Measurements from ENCODE around the gene CLOCK.

The CLOCK gene

GRCh38 chr4:55437356-55437796 lies 109.3 kb downstream of the CLOCK start:
- no peaks in the 10 kb centered on the region for H3K9me3 ChIP-seq (ENCODE audit: insufficient read depth, low read depth, low read length)
- no CpG with 5 or more reads among the region's 5 CpGs for WGBS (ENCODE audit: extremely low coverage, insufficient coverage, insufficient read length)
- no peak overlapping the region for H4K8ac ChIP-seq (ENCODE audit: low read depth, low read length)
- H4K91ac ChIP-seq (ENCODE audit: low read depth, low read length) = no peak overlapping the region
- H4K12ac ChIP-seq (ENCODE audit: low read depth, low read length) = no peak overlapping the region
- H3K4me1 ChIP-seq (ENCODE audit: control insufficient read depth in 1 of 2, insufficient read depth in 2 of 2, low read length in 2 of 2) = no peaks in the 10 kb centered on the region
- no peak overlapping the region for H2BK5ac ChIP-seq (ENCODE audit: low read depth, low read length, poor library complexity)
- DNase-seq = peak in 1 of 2 donors; percentile 33
- H2AK5ac ChIP-seq (ENCODE audit: low read length) = no peak overlapping the region
- no peak overlapping the region for H3K4me3 ChIP-seq (ENCODE audit: low read depth, low read length)
- no peak overlapping the region for H3K4me2 ChIP-seq (ENCODE audit: low read length)
- no peaks in the 10 kb centered on the region for H3K27me3 ChIP-seq (ENCODE audit: insufficient read depth, low read length)
- H3K9ac ChIP-seq (ENCODE audit: low read length) = no peak overlapping the region
- H3K18ac ChIP-seq (ENCODE audit: low read length) = no peak overlapping the region
- H3K79me1 ChIP-seq (ENCODE audit: low read length) = no peaks in the 10 kb centered on the region
- H3K27ac ChIP-seq (ENCODE audit: low read depth, low read length) = no peak overlapping the region
- peaks cover 8 to 13% of the 10 kb centered on the region in 2 experiments for H3K36me3 ChIP-seq (ENCODE audit: control insufficient read depth in 1 of 2, insufficient read depth in 2 of 2, low read length in 2 of 2)
- H3K14ac ChIP-seq (ENCODE audit: low read length) = no peak overlapping the region
- H3K23ac ChIP-seq (ENCODE audit: low read length) = no peak overlapping the region
- no peak overlapping the region for H3K4ac ChIP-seq (ENCODE audit: low read depth, low read length)
- no peak overlapping the region for H2AFZ ChIP-seq (ENCODE audit: insufficient read depth, low read length, poor library complexity)
- H2BK12ac ChIP-seq (ENCODE audit: low read length) = no peak overlapping the region
- H2BK120ac ChIP-seq (ENCODE audit: insufficient read depth, low read length, poor library complexity) = no peak overlapping the region
- no peaks in the 10 kb centered on the region for H3K79me2 ChIP-seq (ENCODE audit: control insufficient read depth, insufficient read depth, low read length, poor library complexity)

GRCh38 chr4:55435141-55435841 lies 111.4 kb downstream of the CLOCK start:
- Histone ChIP-seq H3K36me3 (ENCODE audit: control insufficient read depth in 1 of 2, insufficient read depth in 2 of 2, low read length in 2 of 2) (peaks cover 7 to 14% of the 10 kb centered on the region in 2 experiments), H4K12ac (ENCODE audit: low read depth, low read length) (no peak overlapping the region), H2AFZ (ENCODE audit: insufficient read depth, low read length, poor library complexity) (no peak overlapping the region), H3K9me3 (ENCODE audit: insufficient read depth, low read depth, low read length) (no peaks in the 10 kb centered on the region), H2BK5ac (ENCODE audit: low read depth, low read length, poor library complexity) (no peak overlapping the region), H3K23ac (ENCODE audit: low read length) (no peak overlapping the region), H3K9ac (ENCODE audit: low read length) (no peak overlapping the region), H3K4me1 (ENCODE audit: control insufficient read depth in 1 of 2, insufficient read depth in 2 of 2, low read length in 2 of 2) (no peaks in the 10 kb centered on the region), H3K14ac (ENCODE audit: low read length) (no peak overlapping the region), H3K27me3 (ENCODE audit: insufficient read depth, low read length) (no peaks in the 10 kb centered on the region), H3K4me2 (ENCODE audit: low read length) (no peak overlapping the region), H3K27ac (ENCODE audit: low read depth, low read length) (no peak overlapping the region), H4K91ac (ENCODE audit: low read depth, low read length) (no peak overlapping the region), H3K4me3 (ENCODE audit: low read depth, low read length) (peak overlapping the region; percentile 37), H3K18ac (ENCODE audit: low read length) (no peak overlapping the region), H3K79me2 (ENCODE audit: control insufficient read depth, insufficient read depth, low read length, poor library complexity) (no peaks in the 10 kb centered on the region), H4K8ac (ENCODE audit: low read depth, low read length) (no peak overlapping the region), H3K79me1 (ENCODE audit: low read length) (no peaks in the 10 kb centered on the region), H3K4ac (ENCODE audit: low read depth, low read length) (no peak overlapping the region), H2AK5ac (ENCODE audit: low read length) (no peak overlapping the region), H2BK12ac (ENCODE audit: low read length) (no peak overlapping the region), H2BK120ac (ENCODE audit: insufficient read depth, low read length, poor library complexity) (no peak overlapping the region)
- no CpG with 5 or more reads among the region's 3 CpGs for WGBS (ENCODE audit: extremely low coverage, insufficient coverage, insufficient read length)
- peak; percentile 33 to 75 for DNase-seq

DNA sequence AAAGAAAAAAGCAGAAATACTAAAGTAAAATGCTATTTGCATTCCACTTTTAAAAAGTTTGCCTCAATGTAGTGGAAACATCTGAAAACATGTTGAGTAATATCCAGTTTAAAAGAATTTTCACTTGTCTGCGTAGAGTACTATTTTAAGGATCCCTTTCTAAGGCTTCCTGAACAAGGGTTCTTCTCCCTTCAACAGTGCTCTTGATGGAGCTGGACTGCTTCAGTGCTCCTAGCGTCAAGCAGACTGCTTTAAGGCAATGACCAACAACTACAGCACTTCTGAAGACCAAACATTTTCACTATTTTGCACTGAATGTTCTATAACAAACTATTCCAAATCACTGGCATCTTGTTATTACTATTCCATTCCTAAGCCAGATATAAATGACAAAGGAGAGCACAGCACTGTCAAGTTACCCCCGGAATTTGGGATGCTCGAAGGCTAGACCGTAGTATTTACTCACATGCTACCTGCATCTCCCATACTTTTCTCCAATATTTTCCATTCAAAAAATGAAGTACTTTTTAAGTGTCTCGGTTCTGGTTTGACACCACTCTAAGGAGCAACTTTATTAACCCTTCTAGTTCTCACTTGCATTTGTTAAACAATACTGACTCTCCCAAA lies 114.9 kb downstream of the CLOCK start:
- Histone ChIP-seq H3K4me1 (ENCODE audit: control insufficient read depth in 1 of 2, insufficient read depth in 2 of 2, low read length in 2 of 2) (no peaks in the 10 kb centered on the region), H2BK12ac (ENCODE audit: low read length) (no peak overlapping the region), H3K14ac (ENCODE audit: low read length) (no peak overlapping the region), H3K4me2 (ENCODE audit: low read length) (no peak overlapping the region), H2BK5ac (ENCODE audit: low read depth, low read length, poor library complexity) (no peak overlapping the region), H2AFZ (ENCODE audit: insufficient read depth, low read length, poor library complexity) (no peak overlapping the region), H3K4ac (ENCODE audit: low read depth, low read length) (no peak overlapping the region), H3K79me2 (ENCODE audit: control insufficient read depth, insufficient read depth, low read length, poor library complexity) (no peaks in the 10 kb centered on the region), H2AK5ac (ENCODE audit: low read length) (no peak overlapping the region), H4K12ac (ENCODE audit: low read depth, low read length) (no peak overlapping the region), H3K27me3 (ENCODE audit: insufficient read depth, low read length) (no peaks in the 10 kb centered on the region), H3K9ac (ENCODE audit: low read length) (no peak overlapping the region), H3K27ac (ENCODE audit: low read depth, low read length) (no peak overlapping the region), H3K23ac (ENCODE audit: low read length) (no peak overlapping the region), H3K18ac (ENCODE audit: low read length) (no peak overlapping the region), H3K4me3 (ENCODE audit: low read depth, low read length) (no peak overlapping the region), H4K91ac (ENCODE audit: low read depth, low read length) (no peak overlapping the region), H3K9me3 (ENCODE audit: insufficient read depth, low read depth, low read length) (no peaks in the 10 kb centered on the region), H4K8ac (ENCODE audit: low read depth, low read length) (no peak overlapping the region), H3K79me1 (ENCODE audit: low read length) (no peaks in the 10 kb centered on the region), H3K36me3 (ENCODE audit: control insufficient read depth in 1 of 2, insufficient read depth in 2 of 2, low read length in 2 of 2) (peaks cover 8 to 18% of the 10 kb centered on the region in 2 experiments), H2BK120ac (ENCODE audit: insufficient read depth, low read length, poor library complexity) (no peak overlapping the region)
- WGBS (ENCODE audit: extremely low coverage, insufficient coverage, insufficient read length) = no CpG with 5 or more reads among the region's 6 CpGs
- no peak for DNase-seq

GRCh38 chr4:55424791-55425190 lies 121.9 kb downstream of the CLOCK start:
- Histone ChIP-seq H2BK120ac (ENCODE audit: insufficient read depth, low read length, poor library complexity) (no peak overlapping the region), H3K4me2 (ENCODE audit: low read length) (no peak overlapping the region), H4K91ac (ENCODE audit: low read depth, low read length) (no peak overlapping the region), H3K18ac (ENCODE audit: low read length) (no peak overlapping the region), H2AK5ac (ENCODE audit: low read length) (no peak overlapping the region), H3K79me1 (ENCODE audit: low read length) (no peaks in the 10 kb centered on the region), H4K12ac (ENCODE audit: low read depth, low read length) (no peak overlapping the region), H3K79me2 (ENCODE audit: control insufficient read depth, insufficient read depth, low read length, poor library complexity) (no peaks in the 10 kb centered on the region), H3K9ac (ENCODE audit: low read length) (no peak overlapping the region), H3K14ac (ENCODE audit: low read length) (no peak overlapping the region), H3K23ac (ENCODE audit: low read length) (no peak overlapping the region), H2BK5ac (ENCODE audit: low read depth, low read length, poor library complexity) (no peak overlapping the region), H3K27me3 (ENCODE audit: insufficient read depth, low read length) (no peaks in the 10 kb centered on the region), H3K9me3 (ENCODE audit: insufficient read depth, low read depth, low read length) (no peaks in the 10 kb centered on the region), H3K4me3 (ENCODE audit: low read depth, low read length) (no peak overlapping the region), H3K4ac (ENCODE audit: low read depth, low read length) (no peak overlapping the region), H3K4me1 (ENCODE audit: control insufficient read depth in 1 of 2, insufficient read depth in 2 of 2, low read length in 2 of 2) (no peaks in the 10 kb centered on the region), H2BK12ac (ENCODE audit: low read length) (no peak overlapping the region), H3K27ac (ENCODE audit: low read depth, low read length) (no peak overlapping the region), H4K8ac (ENCODE audit: low read depth, low read length) (no peak overlapping the region), H3K36me3 (ENCODE audit: control insufficient read depth in 1 of 2, insufficient read depth in 2 of 2, low read length in 2 of 2) (peaks cover 35 to 42% of the 10 kb centered on the region in 2 experiments), H2AFZ (ENCODE audit: insufficient read depth, low read length, poor library complexity) (no peak overlapping the region)
- no CpG with 5 or more reads among the region's 3 CpGs for WGBS (ENCODE audit: extremely low coverage, insufficient coverage, insufficient read length)
- DNase-seq = no peak

Data from trophoblast cell (in vitro differentiated cells and primary cell).